ENCODE results near the gene NCOA6. TPM values are rescaled to one million over a fixed set of nuclear protein-coding genes. Genes with fewer than 3 reads are reported as not detected.
A peak's percentile ranks its signal among the peaks of the same experiment; 100 is the strongest.

NCOA6 gene
- total RNA-seq, 1 experiment from 2014 or later: 35.1 TPM

DNA sequence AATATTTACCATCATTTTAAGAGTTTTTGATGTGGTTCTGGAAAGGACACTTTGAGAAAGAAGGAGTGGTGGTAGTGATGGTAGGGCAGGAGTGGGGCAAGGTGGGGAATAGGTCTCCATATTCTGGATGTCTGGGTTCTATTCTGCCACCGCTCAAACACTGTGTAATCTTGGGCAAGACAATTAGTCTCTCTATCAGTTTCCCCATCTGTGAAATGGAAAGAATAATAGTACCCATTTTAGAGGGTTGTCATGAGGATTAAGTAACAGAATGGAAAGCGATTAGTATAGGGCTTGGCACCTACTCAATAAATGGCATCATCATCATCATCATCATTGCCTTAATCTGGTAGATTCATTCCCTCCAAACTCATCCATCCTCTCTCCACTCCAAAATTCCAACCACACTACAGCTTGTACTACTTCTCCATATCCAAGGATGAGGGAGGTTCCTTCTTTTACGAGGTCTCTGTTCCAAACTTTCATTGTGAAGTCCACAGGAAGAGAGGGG is 48.2 kb upstream of the NCOA6 start:
- Histone ChIP-seq H3K36me3 (ENCODE audit: low read depth) (no peaks in the 10 kb centered on the region), H3F3A (ENCODE audit: insufficient read depth, low read depth) (peaks cover 5% of the 10 kb centered on the region; the same call in 1 of the 2 replicates), H3K9me3 (ENCODE audit: insufficient read depth, low read depth) (no peaks in the 10 kb centered on the region), H3K9me2 (ENCODE audit: insufficient read depth) (no peaks in the 10 kb centered on the region), H3K4me2 (no peak overlapping the region), H3K27ac (no peak overlapping the region), H2AFZ (no peak overlapping the region), H3K79me2 (ENCODE audit: low read depth) (peaks cover 20% of the 10 kb centered on the region), H3K4me3 (no peak overlapping the region), H4K20me1 (ENCODE audit: insufficient read depth) (0 out of 2 replicates have a peak, but pooled peaks cover 6% of the 10 kb centered on the region), H3K4me1 (replicated peaks; ENCODE audit: insufficient read depth) (peaks cover 26% of the 10 kb centered on the region), H3K27me3 (ENCODE audit: insufficient read depth, low read depth) (no peaks in the 10 kb centered on the region)
- TF ChIP-seq EZH2 (IDR thresholded peaks at IDR 0.05; ENCODE audit: low read depth): no peak
- TF ChIP-seq, protein P1, sequence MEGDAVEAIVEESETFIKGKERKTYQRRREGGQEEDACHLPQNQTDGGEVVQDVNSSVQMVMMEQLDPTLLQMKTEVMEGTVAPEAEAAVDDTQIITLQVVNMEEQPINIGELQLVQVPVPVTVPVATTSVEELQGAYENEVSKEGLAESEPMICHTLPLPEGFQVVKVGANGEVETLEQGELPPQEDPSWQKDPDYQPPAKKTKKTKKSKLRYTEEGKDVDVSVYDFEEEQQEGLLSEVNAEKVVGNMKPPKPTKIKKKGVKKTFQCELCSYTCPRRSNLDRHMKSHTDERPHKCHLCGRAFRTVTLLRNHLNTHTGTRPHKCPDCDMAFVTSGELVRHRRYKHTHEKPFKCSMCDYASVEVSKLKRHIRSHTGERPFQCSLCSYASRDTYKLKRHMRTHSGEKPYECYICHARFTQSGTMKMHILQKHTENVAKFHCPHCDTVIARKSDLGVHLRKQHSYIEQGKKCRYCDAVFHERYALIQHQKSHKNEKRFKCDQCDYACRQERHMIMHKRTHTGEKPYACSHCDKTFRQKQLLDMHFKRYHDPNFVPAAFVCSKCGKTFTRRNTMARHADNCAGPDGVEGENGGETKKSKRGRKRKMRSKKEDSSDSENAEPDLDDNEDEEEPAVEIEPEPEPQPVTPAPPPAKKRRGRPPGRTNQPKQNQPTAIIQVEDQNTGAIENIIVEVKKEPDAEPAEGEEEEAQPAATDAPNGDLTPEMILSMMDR (conservative IDR thresholded peaks at IDR 0.05): no peak
- ChIA-PET POLR2A (ENCODE audit: unreplicated experiment) (interaction anchor here (0.7 to 1.1 kb wide), 2 partner anchors 82 to 273 kb away, joined by 4 to 10 read pairs; partner anchors contain the start of genes GSS and MYH7B), CTCF (interaction anchor here (0.8 to 1.3 kb wide), 6 partner anchors 9 to 336 kb away, joined by 3 to 9 read pairs (median 4); partner anchors contain the start of genes GSS, MYH7B and TRPC4AP)
- no peak for DNase-seq
- intact Hi-C loops (cut with micrococcal nuclease; ENCODE audit: unreplicated experiment): loop anchor here (1.0 to 10.0 kb wide), 4 partner anchors 41 to 395 kb away; no protein-coding TSS in a partner anchor
- no TSS peak for BruUV-seq (replicated peaks)

DNA sequence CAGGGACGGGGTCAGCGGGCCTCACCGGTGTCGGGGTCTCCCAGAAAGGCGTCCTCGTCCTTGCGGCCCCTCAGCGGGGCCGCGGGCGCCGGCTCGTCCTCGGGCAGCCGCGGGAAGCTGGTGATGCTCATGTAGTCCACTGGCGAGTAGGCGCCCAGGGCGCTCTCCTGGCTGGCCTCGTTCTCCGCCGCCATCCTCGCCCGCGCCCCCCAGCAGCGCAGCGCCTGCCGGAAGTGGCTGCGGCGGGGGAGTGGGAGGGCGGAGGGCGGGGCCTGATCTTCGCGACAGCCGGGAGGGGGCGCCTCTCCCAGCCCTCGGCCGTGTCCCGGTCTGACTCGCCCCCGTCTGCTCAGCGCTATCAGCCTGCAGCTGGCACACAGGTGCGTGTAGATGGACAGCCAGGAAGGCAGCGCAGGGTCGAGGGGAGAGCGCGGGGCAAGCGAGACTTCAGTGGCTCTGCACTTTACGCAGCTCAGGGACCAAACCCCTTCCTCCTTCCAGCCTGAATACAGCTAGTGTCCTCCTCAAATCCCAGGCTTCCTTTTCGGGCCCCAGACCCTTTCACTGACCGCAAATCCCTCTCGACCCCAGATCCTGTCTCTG is 47.3 kb upstream of the NCOA6 start, which contains the start of gene GGT7:
Gene GGT7 (minus strand): TSS at position 235 of the 603 bp plus-strand sequence. CDS start 41 bp downstream, at position 194.
- TF ChIP-seq, protein P1 (conservative IDR thresholded peaks at IDR 0.05): no peak
- TF ChIP-seq EZH2 (IDR thresholded peaks at IDR 0.05; ENCODE audit: low read depth): no peak
- Histone ChIP-seq H3K27ac (no peak within 1 kb of the TSS), H3F3A (ENCODE audit: insufficient read depth, low read depth) (peaks cover 5% of the 10 kb centered on the region; the same call in 1 of the 2 replicates), H3K9me3 (ENCODE audit: insufficient read depth, low read depth) (no peaks in the 10 kb centered on the region), H3K4me2 (no peak within 1 kb of the TSS), H3K4me1 (replicated peaks; ENCODE audit: insufficient read depth) (peaks cover 18% of the 10 kb centered on the region), H3K9me2 (ENCODE audit: insufficient read depth) (no peaks in the 10 kb centered on the region), H3K27me3 (ENCODE audit: insufficient read depth, low read depth) (no peaks in the 10 kb centered on the region), H3K4me3 (no peak within 1 kb of the TSS), H4K20me1 (ENCODE audit: insufficient read depth) (no peaks in the 10 kb centered on the region), H3K36me3 (ENCODE audit: low read depth) (no peaks in the 10 kb centered on the region), H3K79me2 (ENCODE audit: low read depth) (peaks cover 11% of the 10 kb centered on the region), H2AFZ (no peak within 1 kb of the TSS)
- ChIA-PET CTCF (interaction anchor here (0.6 to 1.3 kb wide), 4 partner anchors 30 to 128 kb away, joined by 3 to 14 read pairs (median 3); partner anchors contain the start of genes GSS and MYH7B), POLR2A (ENCODE audit: unreplicated experiment) (no interaction called here)
- no TSS peak for BruUV-seq (replicated peaks)
- intact Hi-C loops (cut with micrococcal nuclease; ENCODE audit: unreplicated experiment): loop anchor here (5.0 to 10.0 kb wide), 2 partner anchors 40 to 112 kb away; no protein-coding TSS in a partner anchor
- DNase-seq: peak in 1 of 2 experiments; percentile 79

DNA sequence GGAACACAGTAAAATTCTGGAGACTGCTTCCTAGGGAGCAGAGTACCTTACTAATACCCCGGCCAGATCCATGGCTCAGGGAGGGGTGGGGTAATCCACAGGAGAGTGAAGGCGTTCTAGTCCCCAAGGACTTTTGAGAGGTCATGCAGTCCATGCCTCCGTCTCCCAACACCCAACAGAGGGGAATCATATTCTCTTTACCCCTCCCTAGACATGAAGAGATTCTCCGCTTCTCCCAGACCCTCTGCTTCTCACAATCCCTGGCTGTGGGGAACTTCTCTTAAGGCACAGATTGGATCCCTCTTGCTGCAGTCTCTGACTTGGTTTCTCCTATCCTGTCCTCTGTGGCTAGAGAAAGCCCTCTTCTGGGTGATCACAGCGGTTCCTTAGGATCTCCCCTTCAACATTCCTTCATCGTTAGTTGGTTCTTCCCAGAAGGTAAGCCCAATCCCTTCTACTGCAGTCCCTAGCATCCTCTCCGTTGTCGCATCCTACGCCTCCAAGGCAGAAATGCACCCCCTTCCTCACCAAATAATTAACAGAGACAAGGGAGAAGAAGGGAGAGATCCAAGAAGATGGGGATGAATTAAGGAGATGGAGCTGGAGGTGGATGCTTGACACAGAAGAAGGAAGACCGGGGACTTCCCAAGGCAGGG is 46.6 kb upstream of the NCOA6 start:
- no TSS peak for BruUV-seq (replicated peaks)
- H3K9me2 ChIP-seq (ENCODE audit: insufficient read depth): no peaks in the 10 kb centered on the region
- no peaks in the 10 kb centered on the region for H3K27me3 ChIP-seq (ENCODE audit: insufficient read depth, low read depth)
- H3K36me3 ChIP-seq (ENCODE audit: low read depth): no peaks in the 10 kb centered on the region
- no peak for TF ChIP-seq EZH2 (IDR thresholded peaks at IDR 0.05; ENCODE audit: low read depth)
- TF ChIP-seq, protein P1 (conservative IDR thresholded peaks at IDR 0.05): no peak
- no peaks in the 10 kb centered on the region for H4K20me1 ChIP-seq (ENCODE audit: insufficient read depth)
- no peak overlapping the region for H3K4me3 ChIP-seq
- no peak overlapping the region for H3K27ac ChIP-seq
- CTCF ChIA-PET: interaction anchor here (0.5 to 1.3 kb wide), 5 partner anchors 69 to 1167 kb away, joined by 3 to 5 read pairs (median 3); partner anchors contain the start of genes GSS and MYH7B
- no peak overlapping the region for H2AFZ ChIP-seq
- H3K9me3 ChIP-seq (ENCODE audit: insufficient read depth, low read depth): no peaks in the 10 kb centered on the region
- H3K4me2 ChIP-seq: no peak overlapping the region
- peaks cover 17% of the 10 kb centered on the region for H3K4me1 ChIP-seq (replicated peaks; ENCODE audit: insufficient read depth)
- POLR2A ChIA-PET (ENCODE audit: unreplicated experiment): no interaction called here
- intact Hi-C loops (cut with micrococcal nuclease; ENCODE audit: unreplicated experiment): loop anchor here (5.0 to 10.0 kb wide), 2 partner anchors 40 to 113 kb away; no protein-coding TSS in a partner anchor
- peaks cover 6% of the 10 kb centered on the region for H3K79me2 ChIP-seq (ENCODE audit: low read depth)
- no peak for DNase-seq
- peaks cover 5% of the 10 kb centered on the region; the same call in 1 of the 2 replicates for H3F3A ChIP-seq (ENCODE audit: insufficient read depth, low read depth)

All from PC-9 (cell line).